NCI-H187 treated with DMSO at 0.1 percent for 48 hours (cell line): ENCODE data around the gene METTL4.

Source experiments
- DNase-seq: peaks from one replicate; lab custom pipeline; 2025; lab: John Stamatoyannopoulos, UW

Gene METTL4, protein sequence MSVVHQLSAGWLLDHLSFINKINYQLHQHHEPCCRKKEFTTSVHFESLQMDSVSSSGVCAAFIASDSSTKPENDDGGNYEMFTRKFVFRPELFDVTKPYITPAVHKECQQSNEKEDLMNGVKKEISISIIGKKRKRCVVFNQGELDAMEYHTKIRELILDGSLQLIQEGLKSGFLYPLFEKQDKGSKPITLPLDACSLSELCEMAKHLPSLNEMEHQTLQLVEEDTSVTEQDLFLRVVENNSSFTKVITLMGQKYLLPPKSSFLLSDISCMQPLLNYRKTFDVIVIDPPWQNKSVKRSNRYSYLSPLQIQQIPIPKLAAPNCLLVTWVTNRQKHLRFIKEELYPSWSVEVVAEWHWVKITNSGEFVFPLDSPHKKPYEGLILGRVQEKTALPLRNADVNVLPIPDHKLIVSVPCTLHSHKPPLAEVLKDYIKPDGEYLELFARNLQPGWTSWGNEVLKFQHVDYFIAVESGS

GRCh38 chr18:2571200-2572170, at the start of gene METTL4, which contains the start of gene NDC80:
TSS of gene METTL4 (minus strand) at chr18:2571505. CDS start at chr18:2567216, 4,289 bp downstream.
TSS of gene NDC80 (plus strand) at chr18:2571557. CDS start at chr18:2572986, 1,429 bp downstream.
- no peak for DNase-seq

DNA sequence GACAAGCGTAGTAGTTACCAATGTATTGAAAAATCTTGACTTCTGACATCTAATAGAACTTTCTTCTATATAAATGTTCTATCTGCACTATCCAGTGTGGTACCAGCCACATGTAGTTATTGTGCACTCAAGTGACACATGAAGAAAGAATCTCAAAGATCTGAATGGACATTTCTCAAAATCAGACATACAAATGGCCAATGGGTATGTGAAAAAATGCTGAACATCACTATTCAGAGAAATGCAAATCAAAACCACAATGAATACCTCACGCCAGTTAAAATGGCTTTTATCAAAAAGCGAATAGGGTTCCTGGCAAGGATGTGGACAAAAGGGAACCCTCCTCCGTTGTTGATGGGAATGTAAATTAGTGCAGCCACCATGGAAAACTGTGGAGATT, 46.7 kb upstream of the METTL4 start:
- no peak for DNase-seq

GRCh38 chr18:2617401-2617998, 46.2 kb upstream of the METTL4 start:
- DNase-seq = no peak

- DNase-seq = no peak
Observed at GRCh38 chr18:2612996-2613395, 41.7 kb upstream of the METTL4 start.

DNA sequence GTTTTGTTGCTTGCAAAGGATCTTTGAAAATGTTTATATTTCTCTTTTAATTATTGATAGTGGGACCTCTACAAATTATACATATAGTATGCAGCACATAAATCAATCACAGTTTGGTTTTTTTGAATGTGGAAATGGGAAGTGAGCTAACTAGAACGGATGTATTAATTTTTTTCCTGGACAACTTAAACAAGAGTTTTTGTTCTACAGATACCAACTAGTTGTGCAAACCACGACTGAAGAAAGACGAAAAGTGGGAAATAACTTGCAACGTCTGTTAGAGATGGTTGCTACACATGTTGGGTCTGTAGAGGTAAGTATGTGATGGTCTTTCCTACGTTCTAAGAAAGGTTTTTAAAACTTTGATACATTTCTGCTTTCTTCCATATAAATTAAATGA, 39.2 kb upstream of the METTL4 start:
- no peak for DNase-seq

GRCh38 chr18:2609604-2610003, 38.3 kb upstream of the METTL4 start:
- no peak for DNase-seq

DNA sequence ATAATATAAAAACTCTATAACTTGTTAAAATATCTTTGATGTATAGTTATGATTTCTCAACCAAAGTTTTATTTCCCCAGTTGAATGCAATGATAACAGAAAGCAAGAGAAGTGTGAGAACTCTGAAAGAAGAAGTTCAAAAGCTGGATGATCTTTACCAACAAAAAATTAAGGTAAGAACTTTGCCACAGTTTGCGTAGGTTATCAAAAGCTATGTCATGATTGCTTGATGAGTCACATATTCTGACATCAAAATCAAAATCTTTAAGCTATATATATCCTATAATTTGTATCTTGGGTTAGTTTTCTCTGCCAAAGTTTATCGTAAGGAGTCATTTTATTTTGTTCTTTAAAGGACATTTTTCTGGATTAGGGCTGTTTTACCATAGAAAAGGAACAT, 35.0 kb upstream of the METTL4 start:
- no peak for DNase-seq

DNA sequence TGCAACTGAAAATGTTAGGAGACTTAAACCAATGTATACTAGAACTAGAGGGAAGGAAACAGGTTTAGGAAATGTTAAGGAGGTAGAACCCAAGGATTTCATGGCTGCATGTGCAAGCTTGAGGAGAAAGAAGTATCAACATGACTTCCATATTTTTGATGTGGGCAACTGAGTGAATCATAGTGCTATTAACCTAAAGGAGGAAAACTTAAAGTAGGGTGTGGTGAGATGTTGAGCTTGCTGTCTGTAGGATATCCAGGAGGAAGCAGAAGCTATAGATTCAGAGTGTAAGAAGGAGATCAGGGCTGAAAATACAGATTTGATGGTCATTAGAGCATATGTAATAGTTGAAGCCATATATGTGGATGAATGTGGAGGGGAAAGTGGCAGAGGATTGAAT, 31.5 kb upstream of the METTL4 start:
- no peak for DNase-seq

DNA sequence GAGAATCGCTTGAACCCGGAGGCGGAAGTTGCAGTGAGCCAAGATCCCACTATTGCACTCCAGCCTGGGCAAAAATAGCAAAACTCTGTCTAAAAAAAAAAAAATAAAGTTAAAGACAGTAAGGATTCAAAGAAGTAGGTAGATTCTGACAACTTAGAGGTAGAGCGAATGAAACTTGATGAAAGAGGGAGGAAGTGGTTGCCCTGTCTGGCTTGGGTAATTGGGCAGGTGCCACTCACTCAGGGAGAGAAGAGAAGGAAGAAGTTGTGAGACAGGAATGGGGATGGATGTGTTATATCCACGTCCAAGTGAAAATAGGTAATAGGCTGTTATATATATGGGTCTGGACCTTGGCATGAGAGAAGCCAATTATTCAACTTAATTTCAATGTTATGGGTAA, 26.3 kb upstream of the METTL4 start:
- no peak for DNase-seq

DNA sequence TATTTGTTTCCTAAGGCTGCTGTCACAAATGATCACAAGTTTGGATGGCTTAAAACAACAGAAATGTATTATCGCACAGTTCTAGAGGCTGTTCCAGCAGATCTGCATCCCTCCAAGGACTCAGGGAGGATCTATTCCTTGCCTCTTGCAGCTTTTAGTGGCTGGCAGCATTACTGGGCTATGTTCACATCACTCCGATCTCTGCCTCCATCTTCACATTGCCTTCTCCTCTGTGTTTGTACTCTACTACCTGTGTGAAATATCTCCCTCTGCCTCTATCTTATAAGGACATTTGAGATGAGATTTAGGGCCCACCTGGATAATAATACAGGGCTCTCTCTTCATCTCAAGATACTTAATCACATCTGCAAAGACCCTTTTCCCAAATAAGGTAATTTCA, 19.0 kb upstream of the METTL4 start:
- DNase-seq = no peak

DNA sequence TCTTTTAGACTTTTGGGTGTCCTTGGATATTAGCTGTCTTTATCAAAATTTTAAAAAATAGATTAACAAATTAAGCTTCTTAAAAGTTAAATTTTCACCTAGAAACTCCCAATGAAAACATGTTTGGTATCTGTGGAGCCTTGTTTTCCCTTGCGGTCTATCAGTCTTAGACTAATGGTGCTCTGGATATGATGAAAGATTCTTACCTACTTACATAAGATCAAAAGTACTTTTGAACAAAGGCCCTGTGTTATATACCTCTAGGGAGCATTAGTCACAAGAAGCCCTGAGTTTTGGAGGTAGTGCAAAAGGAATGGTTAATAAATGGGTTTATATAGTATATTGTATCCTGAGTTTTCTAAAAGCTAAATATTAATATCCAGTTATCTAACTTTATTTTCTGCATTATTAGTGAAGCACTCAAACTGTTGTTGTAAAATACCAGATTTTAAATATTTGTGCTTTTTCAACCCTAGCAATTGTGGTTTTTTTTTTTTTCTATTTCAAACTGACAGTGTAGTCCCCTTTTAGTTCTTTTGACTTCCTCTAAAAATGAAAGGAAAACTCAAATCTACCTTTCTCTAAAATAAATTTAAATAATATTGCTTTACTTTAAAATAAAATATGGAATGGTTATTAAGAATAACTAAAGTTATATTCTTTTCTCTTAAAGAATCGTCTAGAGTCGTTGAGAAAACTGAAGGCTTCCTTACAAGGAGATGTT, 18.2 kb upstream of the METTL4 start:
- no peak for DNase-seq

DNA sequence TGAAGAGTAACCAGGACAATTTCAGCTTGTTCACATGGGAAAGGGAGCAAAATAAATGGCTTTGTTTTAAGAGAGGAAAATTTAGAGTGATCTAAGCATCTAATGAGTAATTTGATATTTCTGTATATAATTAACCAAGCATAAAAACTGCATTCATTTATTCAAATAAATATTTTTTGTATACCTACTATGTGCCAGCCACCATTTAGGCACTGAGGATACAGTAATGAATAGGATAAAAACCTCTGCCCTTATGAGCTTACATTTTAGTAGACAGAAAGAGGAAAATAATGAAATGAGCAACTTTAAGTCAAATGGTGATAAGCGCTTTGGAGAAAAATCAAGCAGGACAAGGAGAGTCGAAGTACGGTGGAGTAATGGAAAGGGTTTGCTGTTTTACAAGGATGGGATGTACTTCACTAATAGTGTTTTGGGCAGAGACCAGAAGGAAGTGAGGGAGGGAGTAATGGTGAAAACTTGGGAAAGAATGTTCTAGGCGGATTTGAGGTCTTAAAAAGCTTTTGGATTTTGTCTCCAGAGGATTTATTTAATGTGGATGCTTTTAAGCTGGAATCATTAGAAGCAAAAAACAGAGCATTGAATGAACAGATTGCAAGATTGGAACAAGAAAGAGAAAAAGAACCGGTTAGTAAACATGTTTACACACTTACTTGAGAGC, 17.5 kb upstream of the METTL4 start:
- DNase-seq = no peak

- no peak for DNase-seq
Observed at GRCh38 chr18:2587788-2588187, 16.5 kb upstream of the METTL4 start.

DNA sequence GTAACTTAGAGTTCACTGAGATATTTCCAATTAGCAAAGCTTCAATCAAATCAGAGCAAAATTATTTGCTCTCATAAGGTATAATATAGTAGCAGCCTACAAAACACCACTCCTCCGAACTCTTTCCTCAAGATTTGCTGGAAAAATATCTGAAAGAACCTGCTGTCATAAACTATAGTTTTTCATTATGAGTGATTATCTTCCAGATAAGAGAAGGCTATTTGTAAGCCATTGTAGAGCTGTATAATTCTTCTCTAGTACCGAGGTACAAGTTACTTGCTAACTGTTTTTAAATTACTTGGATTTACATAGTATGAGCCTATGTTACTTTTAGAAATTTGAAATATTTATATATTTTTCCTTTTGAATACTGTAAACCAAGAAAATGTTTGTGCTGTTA, 2.1 kb upstream of the METTL4 start:
- DNase-seq = no peak

GRCh38 chr18:2572892-2573291, 1.6 kb upstream of the METTL4 start:
- DNase-seq = no peak

DNA sequence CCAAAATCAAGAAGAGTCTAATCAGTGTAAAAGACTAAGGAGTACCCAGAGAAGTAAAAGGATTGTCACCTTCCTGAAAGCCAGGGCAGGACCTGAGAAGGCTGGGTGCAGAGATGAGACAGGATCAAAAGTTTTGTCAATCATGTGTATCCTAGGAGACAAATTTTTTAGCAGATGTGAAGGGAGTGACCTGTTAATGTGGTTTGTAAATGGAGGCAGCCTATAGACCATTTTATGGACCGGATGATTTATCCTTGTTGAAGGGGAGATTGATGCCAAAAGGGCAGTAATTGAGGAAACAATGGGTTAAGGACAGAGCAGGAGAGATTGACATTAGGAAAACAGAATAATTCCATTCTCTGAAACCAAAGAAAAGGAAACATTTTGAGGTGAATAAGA, 865 bp upstream of the METTL4 start:
- DNase-seq = no peak

GRCh38 chr18:2570772-2571199, 519 bp downstream of the METTL4 start:
- DNase-seq = no peak

DNA sequence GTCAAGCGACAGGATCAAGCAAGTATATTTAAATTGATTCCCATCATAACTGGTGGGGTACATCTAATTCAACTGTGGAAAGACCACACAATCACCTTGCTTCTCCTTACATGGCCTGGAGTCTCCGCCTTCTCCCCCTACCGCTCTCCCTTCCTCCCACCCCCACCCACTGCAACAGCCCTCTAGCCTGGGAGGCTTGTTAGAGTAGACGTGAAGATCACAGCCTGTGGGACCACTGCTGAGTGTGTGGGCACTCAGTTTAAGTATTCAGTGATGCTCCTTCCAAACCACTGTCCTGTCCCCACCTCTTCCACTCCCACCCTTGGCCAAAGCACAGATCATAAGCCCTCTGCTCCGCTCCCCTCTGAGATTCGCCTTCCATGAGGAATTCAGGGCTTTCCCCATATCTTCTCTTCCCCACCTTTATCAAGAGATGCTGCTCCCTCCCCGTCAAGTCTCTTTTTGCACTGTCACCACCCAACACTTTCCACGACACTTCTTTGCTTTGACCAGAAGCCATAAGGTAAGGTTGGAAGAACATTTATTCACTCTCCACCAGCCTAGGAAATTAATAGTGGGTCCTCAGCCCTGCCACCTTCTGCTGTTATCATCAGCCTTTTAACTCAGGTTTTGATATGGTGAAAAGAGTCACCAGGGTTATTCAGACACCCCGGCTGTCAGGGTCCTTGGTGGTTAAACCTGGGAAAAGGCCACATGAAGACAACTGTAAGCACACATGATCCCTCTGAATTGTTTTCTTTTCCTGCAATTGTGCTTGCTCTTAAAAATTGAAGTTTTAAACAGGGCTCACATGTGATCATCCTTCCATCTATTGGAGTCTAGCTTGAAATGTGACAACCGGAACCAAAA, 1.7 kb downstream of the METTL4 start:
- no peak for DNase-seq

DNA sequence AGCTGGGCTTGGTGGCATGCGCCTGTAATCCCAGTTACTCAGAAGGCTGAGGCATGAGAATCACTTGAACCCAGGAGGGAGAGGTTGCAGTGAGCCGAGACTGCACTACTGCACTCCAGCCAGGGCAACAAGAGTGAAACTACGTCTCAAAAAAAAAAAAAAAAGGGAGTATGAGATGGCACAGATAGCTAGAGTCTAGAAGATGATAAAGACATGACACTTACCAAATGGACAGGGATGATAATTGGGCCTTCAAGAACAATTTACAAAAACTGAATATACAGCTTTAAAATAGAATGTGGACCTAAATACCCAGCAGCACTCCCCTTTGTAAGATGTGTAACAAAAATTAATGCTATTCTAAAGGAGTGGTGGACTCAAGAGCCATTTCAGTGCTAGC, 2.7 kb downstream of the METTL4 start:
- DNase-seq = no peak

DNA sequence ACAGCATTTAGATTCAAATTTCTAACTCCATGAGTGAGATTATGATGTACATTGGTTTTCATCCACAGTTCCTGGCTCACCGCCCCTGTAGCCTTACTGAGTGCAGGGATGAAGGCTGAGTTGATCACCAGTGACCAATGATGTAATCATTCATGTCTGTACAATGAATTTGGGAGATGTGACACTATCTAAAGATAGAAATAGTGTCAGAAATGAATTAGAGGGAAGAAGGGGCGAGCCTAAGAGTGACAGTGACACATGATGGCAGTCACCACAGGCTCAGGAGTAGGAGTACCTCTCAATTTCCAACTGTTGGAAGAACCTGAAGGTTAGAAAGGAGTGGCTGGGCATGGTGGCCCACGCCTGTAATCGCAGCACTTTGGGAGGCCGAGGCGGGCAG, 3.2 kb downstream of the METTL4 start:
- DNase-seq = no peak
